ENCODE measurements around the gene PLCB3. TPM values are rescaled to one million over a fixed set of nuclear protein-coding genes. Genes with fewer than 3 reads are reported as not detected.

The PLCB3 gene
- total and polyA plus RNA-seq, 2 of the 13 experiments (the other 11 are each of a cell fraction or from before 2014, with no cell fraction given), result 7.5 to 13.8 TPM

DNA sequence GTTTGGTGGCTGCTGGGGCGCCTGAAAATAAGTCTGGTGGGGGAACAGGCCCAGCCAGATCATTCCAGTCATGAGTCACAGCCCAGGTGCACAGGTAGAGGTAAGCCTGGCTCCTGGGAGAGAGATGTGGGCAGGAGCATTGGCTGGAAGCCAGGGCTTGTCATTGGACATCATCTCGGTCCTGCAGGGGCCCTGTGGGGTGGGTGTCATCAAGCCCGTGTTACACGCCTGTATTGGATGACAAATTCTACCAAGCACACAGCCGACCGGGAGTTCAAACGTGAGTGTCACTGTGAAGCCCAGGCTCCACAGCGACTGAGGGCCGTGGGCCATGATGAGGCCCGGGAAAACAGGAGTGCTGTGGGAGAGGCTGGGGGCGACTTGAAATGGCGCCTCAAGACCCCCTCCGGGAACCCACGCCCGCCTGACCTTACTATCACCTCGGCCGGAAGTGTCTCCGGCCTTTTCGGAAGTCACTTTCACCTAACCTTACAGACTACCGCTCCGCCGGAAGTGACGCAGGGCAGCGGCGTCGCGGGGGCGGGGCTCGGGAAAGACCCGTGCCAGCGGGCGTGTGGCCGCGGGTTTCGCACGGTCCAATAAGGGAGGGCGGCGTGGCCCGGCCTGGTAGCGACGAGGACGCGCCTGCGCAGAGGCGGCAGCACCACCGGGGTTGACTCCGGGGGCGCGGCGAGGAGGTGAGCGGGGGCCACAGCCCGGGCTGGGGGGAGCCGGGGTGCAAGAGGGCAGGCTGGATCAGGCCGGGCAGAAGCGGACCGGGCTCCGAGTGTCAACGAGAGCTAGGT is 10.7 kb upstream of the PLCB3 start, which contains the start of gene FKBP2 (continued):
- peak; percentile 84 for TF ChIP-seq TFDP1 (CRISPR knock-in tag; IDR thresholded peaks at IDR 0.05; ENCODE audit: borderline replicate concordance)
- no peak for TF ChIP-seq ATAD3A (CRISPR knock-in tag; IDR thresholded peaks at IDR 0.05)
- TF ChIP-seq ELF1 (CRISPR knock-in tag; IDR thresholded peaks at IDR 0.05), result peak; percentile 89
- TF ChIP-seq, protein P1, sequence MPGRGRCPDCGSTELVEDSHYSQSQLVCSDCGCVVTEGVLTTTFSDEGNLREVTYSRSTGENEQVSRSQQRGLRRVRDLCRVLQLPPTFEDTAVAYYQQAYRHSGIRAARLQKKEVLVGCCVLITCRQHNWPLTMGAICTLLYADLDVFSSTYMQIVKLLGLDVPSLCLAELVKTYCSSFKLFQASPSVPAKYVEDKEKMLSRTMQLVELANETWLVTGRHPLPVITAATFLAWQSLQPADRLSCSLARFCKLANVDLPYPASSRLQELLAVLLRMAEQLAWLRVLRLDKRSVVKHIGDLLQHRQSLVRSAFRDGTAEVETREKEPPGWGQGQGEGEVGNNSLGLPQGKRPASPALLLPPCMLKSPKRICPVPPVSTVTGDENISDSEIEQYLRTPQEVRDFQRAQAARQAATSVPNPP (CRISPR knock-in tag; IDR thresholded peaks at IDR 0.05), result no peak; the same call in 1 of the 2 replicates
- no peak for TF ChIP-seq ZNF17 (CRISPR knock-in tag; IDR thresholded peaks at IDR 0.05)
- peak; percentile 39; the same call in 1 of the 2 replicates for TF ChIP-seq RFX5 (IDR thresholded peaks at IDR 0.05; ENCODE audit: low read depth, low read length)
- TF ChIP-seq USF2 (IDR thresholded peaks at IDR 0.05; ENCODE audit: low read depth, low read length), result no peak
- no peak for TF ChIP-seq USF2 (CRISPR knock-in tag; IDR thresholded peaks at IDR 0.05; ENCODE audit: borderline replicate concordance)
- 0 out of 2 replicates have a peak, but pooled peaks have one; percentile 51 for TF ChIP-seq ZBTB3 (CRISPR knock-in tag; IDR thresholded peaks at IDR 0.05; ENCODE audit: borderline replicate concordance, low read depth)
- peak; percentile 90 for TF ChIP-seq TAF15 (IDR thresholded peaks at IDR 0.05; ENCODE audit: low read depth, low read length, poor library complexity, severe bottlenecking)
- TF ChIP-seq, protein P2, sequence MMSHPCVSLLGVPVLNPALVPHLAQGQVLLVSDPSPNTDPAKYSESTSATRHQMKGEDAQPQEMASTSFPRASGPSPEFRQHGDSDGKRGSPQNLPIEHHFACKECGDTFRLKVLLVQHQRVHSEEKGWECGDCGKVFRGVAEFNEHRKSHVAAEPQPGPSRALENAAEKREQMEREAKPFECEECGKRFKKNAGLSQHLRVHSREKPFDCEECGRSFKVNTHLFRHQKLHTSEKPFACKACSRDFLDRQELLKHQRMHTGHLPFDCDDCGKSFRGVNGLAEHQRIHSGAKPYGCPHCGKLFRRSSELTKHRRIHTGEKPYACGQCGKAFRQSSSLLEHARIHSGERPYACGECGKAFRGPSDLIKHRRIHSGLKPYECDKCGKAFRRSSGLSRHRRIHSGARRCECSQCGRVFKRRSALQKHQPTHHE (CRISPR knock-in tag; IDR thresholded peaks at IDR 0.05; ENCODE audit: borderline replicate concordance), result peak; percentile 36; the same call in 1 of the 2 replicates
- TF ChIP-seq ZNF720 (CRISPR knock-in tag; IDR thresholded peaks at IDR 0.05), result no peak
- TF ChIP-seq RARA (CRISPR knock-in tag; IDR thresholded peaks at IDR 0.05), result peak; percentile 82
- TF ChIP-seq ZMYM3 (CRISPR knock-in tag; IDR thresholded peaks at IDR 0.05), result no peak
- no peak for TF ChIP-seq ZNF382 (CRISPR knock-in tag; IDR thresholded peaks at IDR 0.05; ENCODE audit: borderline replicate concordance)
- no peak; the same call in 1 of the 2 replicates for TF ChIP-seq ZBTB10 (CRISPR knock-in tag; IDR thresholded peaks at IDR 0.05; ENCODE audit: borderline replicate concordance)
- no peak for TF ChIP-seq MBNL3 (CRISPR knock-in tag; conservative IDR thresholded peaks at IDR 0.05)
- TF ChIP-seq RXRB (CRISPR knock-in tag; IDR thresholded peaks at IDR 0.05; ENCODE audit: borderline replicate concordance), result peak; percentile 71
- TF ChIP-seq MIER2 (CRISPR knock-in tag; IDR thresholded peaks at IDR 0.05), result no peak
- no peak for TF ChIP-seq RCOR2 (CRISPR knock-in tag; IDR thresholded peaks at IDR 0.05)
- TF ChIP-seq ZNF616 (CRISPR knock-in tag; IDR thresholded peaks at IDR 0.05; ENCODE audit: low read depth), result no peak; the same call in 1 of the 2 replicates
